ENCODE data around the gene BRCA1.
"Not testable (repeated sequence)": the region's sequence is repeated elsewhere in the genome, so short reads cannot be mapped to it uniquely, and the experiment has no call there.

BRCA1 gene

DNA sequence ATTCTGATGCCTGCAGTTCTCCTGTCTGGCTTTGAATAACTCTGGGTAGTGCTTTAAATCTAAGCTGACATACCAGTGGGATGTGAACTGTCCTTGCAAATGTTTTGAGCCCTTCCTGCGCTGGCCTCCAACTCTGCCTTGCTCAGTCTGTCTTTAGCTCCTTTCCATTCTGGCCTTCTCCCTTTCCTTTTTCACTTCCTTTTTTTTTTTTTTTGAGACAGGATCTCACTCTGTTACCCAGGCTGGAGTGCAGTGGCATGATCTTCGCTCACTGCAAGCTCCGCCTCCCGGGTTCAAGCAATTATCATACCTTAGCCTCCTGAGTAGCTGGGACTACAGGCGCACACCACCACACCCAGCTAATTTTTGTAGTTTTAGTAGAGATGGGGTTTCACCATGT is 8.3 kb upstream of the BRCA1 start:
- DNase-seq: not testable (repeated sequence)

DNA sequence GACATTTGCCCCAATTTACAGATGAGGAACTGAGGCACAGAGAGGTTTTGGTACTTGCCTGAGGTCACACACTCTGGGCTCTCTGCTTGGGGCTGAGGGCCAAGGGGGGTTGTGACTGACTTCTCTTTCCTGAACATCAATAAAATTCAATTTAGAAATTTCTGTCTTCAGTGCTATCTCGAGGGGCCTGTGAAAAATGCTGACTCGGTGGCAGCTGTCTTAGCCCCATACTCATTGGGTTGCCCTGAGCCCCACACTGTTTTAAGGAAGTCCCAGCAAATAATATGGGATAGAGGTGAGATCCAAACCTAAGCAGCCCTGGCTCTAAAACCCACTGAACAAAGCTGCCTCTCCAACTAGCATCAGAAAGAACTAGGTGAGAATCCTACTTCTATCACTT is 7.0 kb upstream of the BRCA1 start:
- DNase-seq: no peak

GRCh38 chr17:43129671-43130010 is 4.5 kb upstream of the BRCA1 start:
- no peak for DNase-seq

DNA sequence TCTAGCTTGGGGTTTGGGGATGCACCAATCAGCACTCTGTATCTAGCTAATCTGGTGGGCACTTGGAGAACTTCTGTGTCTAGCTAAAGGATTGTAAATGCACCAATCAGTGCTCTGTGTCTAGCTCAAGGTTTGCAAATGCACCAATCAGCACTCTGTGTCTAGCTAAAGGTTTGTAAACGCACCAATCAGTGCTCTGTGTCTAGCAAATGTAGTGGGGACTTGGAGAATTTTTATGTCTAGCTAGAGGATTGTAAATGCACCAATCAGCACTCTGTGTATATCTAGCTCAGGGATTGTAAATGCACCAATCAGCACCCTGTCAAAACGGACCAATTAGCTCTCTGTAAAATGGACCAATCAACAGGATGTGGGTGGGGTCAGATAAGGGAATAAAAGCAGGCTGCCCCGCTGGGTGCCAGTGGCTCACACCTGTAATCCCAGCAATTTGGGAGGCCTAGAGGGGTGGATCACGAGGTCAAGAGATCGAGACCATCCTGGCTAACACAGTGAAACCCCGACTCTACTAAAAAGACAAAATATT is 2.2 kb upstream of the BRCA1 start:
- not testable (repeated sequence) for DNase-seq

DNA sequence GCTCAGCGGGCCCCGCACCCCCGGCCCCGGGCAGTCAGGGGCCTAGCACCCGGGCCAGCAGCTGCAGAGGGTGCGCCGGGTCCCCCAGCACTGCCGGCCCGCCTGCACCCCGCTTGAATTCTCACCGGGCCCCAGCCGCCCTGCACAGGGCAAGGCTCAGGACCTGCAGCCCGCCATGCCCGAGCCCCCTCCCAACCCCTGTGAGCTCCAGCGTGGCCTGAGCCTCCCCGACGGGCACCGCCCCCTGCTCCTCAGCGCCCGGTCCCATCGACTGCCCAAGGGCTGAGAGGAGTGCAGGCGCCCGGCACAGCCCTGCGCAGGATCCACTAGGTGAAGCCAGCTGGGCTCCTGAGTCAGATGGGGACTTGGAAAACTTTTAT is 1.7 kb upstream of the BRCA1 start:
- DNase-seq: no peak

GRCh38 chr17:43125967-43126910 is 1.1 kb upstream of the BRCA1 start:
- DNase-seq: no peak

DNA sequence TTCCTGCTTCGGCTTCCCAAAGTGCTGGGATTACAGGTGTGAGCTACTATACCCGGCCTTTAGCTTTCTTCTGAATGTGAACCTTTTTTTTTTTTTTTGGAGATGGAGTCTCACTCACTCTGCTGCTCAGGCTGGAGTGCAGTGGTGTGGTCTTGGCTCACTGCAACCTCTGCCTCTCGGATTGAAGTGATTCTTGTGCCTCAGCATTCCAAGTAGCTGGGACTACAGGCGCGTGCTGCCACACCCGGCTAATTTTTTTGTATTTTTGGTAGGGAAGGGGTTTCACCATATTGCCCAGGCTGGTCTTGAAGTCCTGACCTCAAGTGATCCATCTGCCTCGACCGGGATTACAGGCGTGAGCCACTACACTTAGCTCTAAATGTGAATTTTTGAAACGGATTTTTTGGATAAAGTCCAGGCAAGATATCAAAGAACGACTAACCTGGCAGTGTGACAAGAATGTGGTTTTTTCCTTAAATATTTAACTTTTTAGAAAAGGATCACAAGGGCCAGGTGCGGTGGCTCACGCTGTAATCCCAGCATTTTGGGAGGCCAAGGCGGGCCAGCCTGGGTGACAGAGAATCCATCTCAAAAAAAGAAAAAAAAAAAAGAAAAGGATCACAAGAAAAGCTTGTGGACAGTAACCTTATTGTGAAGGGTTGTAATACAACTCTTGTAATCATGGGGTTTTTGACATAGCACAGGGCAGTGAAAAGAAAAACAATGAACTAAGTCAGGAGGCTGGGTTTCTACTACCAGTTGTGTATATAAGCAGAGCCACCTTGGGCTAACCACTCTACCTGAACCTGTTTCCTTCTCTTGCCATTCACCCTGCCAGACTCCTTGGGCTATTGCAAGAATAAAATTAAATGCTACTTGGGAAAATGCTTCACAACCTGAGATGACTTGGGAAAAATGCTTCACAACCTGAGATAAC is 6.2 kb downstream of the BRCA1 start:
- no peak for DNase-seq

DNA sequence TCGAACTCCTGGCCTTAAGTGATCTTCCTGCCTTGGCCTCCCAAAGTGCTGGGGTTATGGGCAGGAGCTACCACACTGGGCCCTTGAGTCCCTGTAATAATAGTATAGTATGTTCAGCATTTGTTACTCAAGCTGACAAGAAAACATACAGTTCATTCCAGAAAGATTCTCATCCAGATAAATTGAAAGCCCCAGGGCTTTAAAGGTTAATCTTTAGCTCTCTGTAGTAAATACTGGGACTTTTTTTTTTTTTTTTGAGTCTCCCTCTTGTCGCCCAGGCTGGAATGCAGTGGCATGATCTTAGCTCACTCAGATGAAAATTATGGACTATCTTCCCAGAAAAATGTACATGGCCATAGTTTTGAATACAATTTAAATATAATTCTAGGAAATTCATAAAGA is 11.0 kb downstream of the BRCA1 start:
- DNase-seq: no peak

- no peak for DNase-seq
Measured at GRCh38 chr17:43106552-43106951, 18.6 kb downstream of the BRCA1 start.

DNA sequence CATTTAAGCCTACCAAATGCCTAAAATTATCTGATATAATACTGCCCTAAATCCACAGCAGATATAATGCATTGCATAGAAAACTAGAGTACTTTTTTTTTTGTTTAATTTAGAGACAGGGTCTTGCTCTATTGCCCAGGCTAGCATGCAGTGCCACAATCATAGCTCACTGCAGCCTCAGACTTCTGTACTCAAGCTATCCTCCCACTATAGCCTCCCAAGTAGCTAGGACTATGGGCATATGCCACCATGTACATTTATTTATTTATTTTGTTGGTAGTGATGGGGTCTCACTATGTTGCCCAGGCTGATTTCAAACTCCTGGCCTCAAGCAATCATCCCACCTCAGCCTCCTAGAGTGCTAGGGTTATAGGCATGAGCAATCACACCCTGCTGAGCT is 20.0 kb downstream of the BRCA1 start:
- DNase-seq: no peak

DNA sequence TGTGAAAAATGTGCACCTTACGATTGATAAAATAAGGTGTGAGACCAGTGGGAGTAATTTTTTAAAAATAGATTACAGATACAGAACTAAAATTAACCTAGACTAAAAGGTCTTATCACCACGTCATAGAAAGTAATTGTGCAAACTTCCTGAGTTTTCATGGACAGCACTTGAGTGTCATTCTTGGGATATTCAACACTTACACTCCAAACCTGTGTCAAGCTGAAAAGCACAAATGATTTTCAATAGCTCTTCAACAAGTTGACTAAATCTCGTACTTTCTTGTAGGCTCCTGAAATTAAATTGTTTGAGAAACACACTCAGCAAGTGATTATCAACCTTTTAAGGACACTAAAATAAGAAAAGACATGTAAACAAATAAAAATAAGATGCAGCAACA is 20.5 kb downstream of the BRCA1 start:
- DNase-seq: no peak

- not testable (repeated sequence) for DNase-seq
Measured at GRCh38 chr17:43095364-43095763, 29.8 kb downstream of the BRCA1 start.

DNA sequence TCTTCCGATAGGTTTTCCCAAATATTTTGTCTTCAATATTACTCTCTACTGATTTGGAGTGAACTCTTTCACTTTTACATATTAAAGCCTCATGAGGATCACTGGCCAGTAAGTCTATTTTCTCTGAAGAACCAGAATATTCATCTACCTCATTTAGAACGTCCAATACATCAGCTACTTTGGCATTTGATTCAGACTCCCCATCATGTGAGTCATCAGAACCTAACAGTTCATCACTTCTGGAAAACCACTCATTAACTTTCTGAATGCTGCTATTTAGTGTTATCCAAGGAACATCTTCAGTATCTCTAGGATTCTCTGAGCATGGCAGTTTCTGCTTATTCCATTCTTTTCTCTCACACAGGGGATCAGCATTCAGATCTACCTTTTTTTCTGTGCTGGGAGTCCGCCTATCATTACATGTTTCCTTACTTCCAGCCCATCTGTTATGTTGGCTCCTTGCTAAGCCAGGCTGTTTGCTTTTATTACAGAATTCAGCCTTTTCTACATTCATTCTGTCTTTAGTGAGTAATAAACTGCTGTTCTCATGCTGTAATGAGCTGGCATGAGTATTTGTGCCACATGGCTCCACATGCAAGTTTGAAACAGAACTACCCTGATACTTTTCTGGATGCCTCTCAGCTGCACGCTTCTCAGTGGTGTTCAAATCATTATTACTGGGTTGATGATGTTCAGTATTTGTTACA is 30.9 kb downstream of the BRCA1 start:
- no peak for DNase-seq

DNA sequence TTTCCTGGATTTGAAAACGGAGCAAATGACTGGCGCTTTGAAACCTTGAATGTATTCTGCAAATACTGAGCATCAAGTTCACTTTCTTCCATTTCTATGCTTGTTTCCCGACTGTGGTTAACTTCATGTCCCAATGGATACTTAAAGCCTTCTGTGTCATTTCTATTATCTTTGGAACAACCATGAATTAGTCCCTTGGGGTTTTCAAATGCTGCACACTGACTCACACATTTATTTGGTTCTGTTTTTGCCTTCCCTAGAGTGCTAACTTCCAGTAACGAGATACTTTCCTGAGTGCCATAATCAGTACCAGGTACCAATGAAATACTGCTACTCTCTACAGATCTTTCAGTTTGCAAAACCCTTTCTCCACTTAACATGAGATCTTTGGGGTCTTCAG is 32.3 kb downstream of the BRCA1 start:
- no peak for DNase-seq

- no peak for DNase-seq
Measured at GRCh38 chr17:43090022-43090421, 35.1 kb downstream of the BRCA1 start.

- no peak for DNase-seq
Measured at GRCh38 chr17:43085474-43085873, 39.7 kb downstream of the BRCA1 start.

DNA sequence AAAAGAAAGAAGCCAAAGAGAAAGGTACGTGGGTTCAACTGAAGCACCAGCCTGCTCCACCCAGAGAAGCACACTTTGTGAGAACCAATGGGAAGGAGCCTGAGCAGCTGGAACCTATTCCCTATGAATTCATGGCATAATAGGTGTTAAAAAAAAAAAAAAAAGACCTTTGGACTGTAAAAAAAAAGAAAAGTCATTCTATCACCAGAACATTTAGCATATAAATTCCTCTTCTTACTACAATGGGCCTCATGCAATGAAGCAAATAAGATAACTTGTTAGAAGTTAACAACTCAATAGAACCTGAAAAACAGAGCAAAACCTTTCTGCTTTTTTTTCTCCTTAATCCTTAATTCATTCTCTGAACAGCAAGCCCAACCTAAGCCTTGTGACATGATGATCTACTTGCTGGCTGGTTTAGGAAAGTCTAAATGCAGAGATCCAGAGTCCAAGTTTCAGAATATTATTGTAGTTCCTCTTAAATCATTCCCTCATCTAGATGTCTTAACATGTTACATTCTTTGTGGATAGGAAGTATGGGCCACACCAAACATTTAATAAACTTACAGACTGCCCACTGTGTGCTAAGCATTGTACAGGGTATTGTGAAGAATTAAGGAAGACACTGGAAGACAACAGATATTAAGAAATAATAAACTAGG is 45.4 kb downstream of the BRCA1 start:
- no peak for DNase-seq

DNA sequence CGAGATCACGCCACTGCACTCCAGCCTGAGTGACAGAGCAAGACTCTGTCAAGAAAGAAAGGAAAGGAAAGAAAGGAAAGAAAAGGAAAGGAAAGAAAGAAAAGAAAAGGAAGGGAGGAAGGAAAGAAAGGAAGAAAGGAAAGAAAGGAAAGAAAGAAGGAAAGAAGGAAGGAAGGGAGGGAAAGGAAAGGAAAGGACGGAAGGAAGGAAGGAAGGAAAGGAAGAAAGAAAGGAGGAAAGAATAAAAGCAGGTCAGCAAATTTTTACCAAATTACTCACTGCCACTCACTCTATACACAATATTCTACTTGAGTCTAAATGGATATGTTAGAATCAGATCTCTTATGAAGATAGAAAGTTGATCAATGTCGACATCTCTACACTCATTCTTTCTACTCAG is 50.3 kb downstream of the BRCA1 start:
- DNase-seq: no peak

GRCh38 chr17:43070872-43071271 is 54.3 kb downstream of the BRCA1 start:
- DNase-seq: no peak

- no peak for DNase-seq
Measured at GRCh38 chr17:43070257-43070656, 54.9 kb downstream of the BRCA1 start.

- DNase-seq: no peak
Measured at GRCh38 chr17:43069368-43069898, 55.7 kb downstream of the BRCA1 start.
